Measurements from ENCODE around the gene KATNA1. TPM values are rescaled to one million over a fixed set of nuclear protein-coding genes. Genes with fewer than 3 reads are reported as not detected.

The KATNA1 gene
- total RNA-seq, 1 donor from 2014 or later = 16.3 TPM

- peak overlapping the region; percentile 90 for H3K4me3 ChIP-seq (ENCODE audit: low read depth, low read length)
- no peak for TF ChIP-seq CTCF (conservative IDR thresholded peaks at IDR 0.05; ENCODE audit: low read depth, low read length)
- no peak for DNase-seq (ENCODE audit: low read depth)
Observed at GRCh38 chr6:149646599-149646998, 1.9 kb downstream of the KATNA1 start.

GRCh38 chr6:149642829-149643580 lies 5.5 kb downstream of the KATNA1 start:
- no peak for DNase-seq (ENCODE audit: low read depth)
- H3K4me3 ChIP-seq (ENCODE audit: low read depth, low read length) = no peak overlapping the region
- TF ChIP-seq CTCF (conservative IDR thresholded peaks at IDR 0.05; ENCODE audit: low read depth, low read length) = no peak

GRCh38 chr6:149636124-149636523 lies 12.4 kb downstream of the KATNA1 start:
- no peak overlapping the region for H3K4me3 ChIP-seq (ENCODE audit: low read depth, low read length)
- TF ChIP-seq CTCF (conservative IDR thresholded peaks at IDR 0.05; ENCODE audit: low read depth, low read length) = no peak
- no peak for DNase-seq (ENCODE audit: low read depth)

GRCh38 chr6:149634315-149634714 lies 14.2 kb downstream of the KATNA1 start:
- DNase-seq (ENCODE audit: low read depth) = no peak
- TF ChIP-seq CTCF (conservative IDR thresholded peaks at IDR 0.05; ENCODE audit: low read depth, low read length) = no peak
- H3K4me3 ChIP-seq (ENCODE audit: low read depth, low read length) = no peak overlapping the region

GRCh38 chr6:149628875-149629510 lies 19.5 kb downstream of the KATNA1 start:
- no peak overlapping the region for H3K4me3 ChIP-seq (ENCODE audit: low read depth, low read length)
- no peak for DNase-seq (ENCODE audit: low read depth)
- no peak for TF ChIP-seq CTCF (conservative IDR thresholded peaks at IDR 0.05; ENCODE audit: low read depth, low read length)

GRCh38 chr6:149627672-149628071 lies 20.8 kb downstream of the KATNA1 start:
- DNase-seq (ENCODE audit: low read depth) = no peak
- no peak for TF ChIP-seq CTCF (conservative IDR thresholded peaks at IDR 0.05; ENCODE audit: low read depth, low read length)
- no peak overlapping the region for H3K4me3 ChIP-seq (ENCODE audit: low read depth, low read length)

- TF ChIP-seq CTCF (conservative IDR thresholded peaks at IDR 0.05; ENCODE audit: low read depth, low read length) = no peak
Observed at GRCh38 chr6:149615805-149616204, 32.7 kb downstream of the KATNA1 start.

More at GRCh38 chr6:149615805-149616204, 32.7 kb downstream of the KATNA1 start:
- no peak for DNase-seq (ENCODE audit: low read depth)
- no peak overlapping the region for H3K4me3 ChIP-seq (ENCODE audit: low read depth, low read length)
